Kidney (tissue), 14 donors: ENCODE data around the gene CYP19A1. TPM values are rescaled to one million over a fixed set of nuclear protein-coding genes. Genes with fewer than 3 reads are reported as not detected.

Experiments
- DNase-seq, 5 donors: peaks; one replicate each; pipeline ENCODE4 v3.0.0-alpha.2; 2013 to 2020
- FAIRE-seq: peaks from 2 replicates; lab custom pipeline; 2012; peaks lifted over from hg19 to GRCh38; lab: Jason Lieb, UNC
- H3K27ac ChIP-seq, 2 donors: one replicate each; pipeline ENCODE4 v1.7.0; 2013; ENCODE audit warnings: low read depth in 2 of 2, low read length in 2 of 2, inconsistent platforms in 1 of 2
- H3K27me3 ChIP-seq: one replicate; pipeline ENCODE4 v1.7.1; 2013; ENCODE audit warnings: low read length, inconsistent platforms; ENCODE audit not compliant: control insufficient read depth, insufficient read depth
- H3K36me3 ChIP-seq, 3 donors: one replicate each; pipeline versions ENCODE4 v1.7.0 to v1.7.1; 2013; ENCODE audit warnings: low read length in 3 of 3, control low read depth in 1 of 3, inconsistent platforms in 1 of 3; ENCODE audit not compliant: insufficient read depth in 3 of 3, control insufficient read depth in 2 of 3
- H3K4me1 ChIP-seq, 3 donors: one replicate each; pipeline versions ENCODE4 v1.7.0 to v1.7.1; 2013; ENCODE audit warnings: low read length in 3 of 3, inconsistent platforms in 1 of 3, low read depth in 1 of 3; ENCODE audit not compliant: control insufficient read depth in 2 of 3, insufficient read depth in 2 of 3
- H3K4me3 ChIP-seq, 3 donors: one replicate each; pipeline versions ENCODE4 v1.7.0 to v1.8.1; 2013; ENCODE audit warnings: low read length in 3 of 3, control low read depth in 1 of 3, inconsistent platforms in 1 of 3
- H3K9ac ChIP-seq, 3 donors: one replicate each; pipeline versions ENCODE4 v1.7.0 to v1.7.1; 2013; ENCODE audit warnings: low read length in 3 of 3, control low read depth in 1 of 3, inconsistent platforms in 1 of 3
- H3K9me3 ChIP-seq, 3 donors: one replicate each; pipeline versions ENCODE4 v1.7.0 to v1.7.1; 2013; ENCODE audit warnings: low read length in 3 of 3, control low read depth in 1 of 3, inconsistent platforms in 1 of 3; ENCODE audit not compliant: control insufficient read depth in 2 of 3, insufficient read depth in 1 of 3
- intact Hi-C: fragments of 100-400 bp; cut with DNase I; formaldehyde crosslinking; loops from one replicate; pipeline ENCODE4 v1.11.1; 2022
- polyA plus RNA-seq: library from polyadenylated mRNA; stranded (reverse); fragments of 350-450 nt; fragmentation: Illumina TruSeq; extraction: RNeasy Lipid Tissue Mini Kit (QIAGEN cat#74804); gene quantifications from one replicate; pipeline ENCODE4 v1.2.3, GENCODE V29; 2014; ENCODE audit warnings: low read depth, low replicate concordance; ENCODE audit not compliant: insufficient read depth
- total RNA-seq: library from RNA; stranded (reverse); fragmentation: NEBNext Ultra II Directional; extraction: Animal tissue kit (Norgen Biotek cat#: 25700); gene quantifications from one replicate; pipeline ENCODE4 v1.2.1, GENCODE V29; 2021
- TF ChIP-seq, protein P1 (sequence below): IDR thresholded peaks from 3 replicates; pipeline ENCODE4 v1.5.1; 2012; ENCODE audit warnings: mild to moderate bottlenecking, moderate library complexity, borderline replicate concordance; ENCODE audit not compliant: insufficient read depth; ENCODE audit errors: extremely low read depth
- donor health status: control.
- donor health status: control.
- donor health status: control.
- donor health status: control.
- donor health status: control.
- donor health status: DM: yes; HTN: yes; CAD: no.
- donor health status: Normal renal cell carcinoma (clear cell type).

The CYP19A1 gene
- total and polyA plus RNA-seq, 2 donors from 2014 or later: 0.50 TPM; not detected in 1

GRCh38 chr15:51227940-51228732, 110.3 kb downstream of the CYP19A1 start:
- Histone ChIP-seq H3K36me3 (no peaks in the 10 kb centered on the region), H3K4me1 (no peaks in the 10 kb centered on the region), H3K9me3 (no peaks in the 10 kb centered on the region), H3K9ac (no peak overlapping the region), H3K27ac (no peak overlapping the region), H3K4me3 (no peak overlapping the region), H3K27me3 (no peaks in the 10 kb centered on the region)
- FAIRE-seq (no peak), DNase-seq (no peak)
- intact Hi-C loops: no loop called here
- TF ChIP-seq, protein P1, sequence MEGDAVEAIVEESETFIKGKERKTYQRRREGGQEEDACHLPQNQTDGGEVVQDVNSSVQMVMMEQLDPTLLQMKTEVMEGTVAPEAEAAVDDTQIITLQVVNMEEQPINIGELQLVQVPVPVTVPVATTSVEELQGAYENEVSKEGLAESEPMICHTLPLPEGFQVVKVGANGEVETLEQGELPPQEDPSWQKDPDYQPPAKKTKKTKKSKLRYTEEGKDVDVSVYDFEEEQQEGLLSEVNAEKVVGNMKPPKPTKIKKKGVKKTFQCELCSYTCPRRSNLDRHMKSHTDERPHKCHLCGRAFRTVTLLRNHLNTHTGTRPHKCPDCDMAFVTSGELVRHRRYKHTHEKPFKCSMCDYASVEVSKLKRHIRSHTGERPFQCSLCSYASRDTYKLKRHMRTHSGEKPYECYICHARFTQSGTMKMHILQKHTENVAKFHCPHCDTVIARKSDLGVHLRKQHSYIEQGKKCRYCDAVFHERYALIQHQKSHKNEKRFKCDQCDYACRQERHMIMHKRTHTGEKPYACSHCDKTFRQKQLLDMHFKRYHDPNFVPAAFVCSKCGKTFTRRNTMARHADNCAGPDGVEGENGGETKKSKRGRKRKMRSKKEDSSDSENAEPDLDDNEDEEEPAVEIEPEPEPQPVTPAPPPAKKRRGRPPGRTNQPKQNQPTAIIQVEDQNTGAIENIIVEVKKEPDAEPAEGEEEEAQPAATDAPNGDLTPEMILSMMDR: no peak

GRCh38 chr15:51226576-51227210, 111.7 kb downstream of the CYP19A1 start:
- no peaks in the 10 kb centered on the region for H3K27me3 ChIP-seq
- no peaks in the 10 kb centered on the region for H3K4me1 ChIP-seq
- H3K4me3 ChIP-seq: no peak overlapping the region
- intact Hi-C loops: no loop called here
- no peak overlapping the region for H3K27ac ChIP-seq
- TF ChIP-seq, protein P1: no peak
- FAIRE-seq (no peak), DNase-seq (no peak)
- H3K36me3 ChIP-seq: no peaks in the 10 kb centered on the region
- H3K9me3 ChIP-seq: no peaks in the 10 kb centered on the region
- no peak overlapping the region for H3K9ac ChIP-seq

GRCh38 chr15:51224428-51224827, 114.0 kb downstream of the CYP19A1 start:
- FAIRE-seq (no peak), DNase-seq (no peak)
- H3K4me3 ChIP-seq: no peak overlapping the region
- H3K9ac ChIP-seq: no peak overlapping the region
- H3K27ac ChIP-seq: no peak overlapping the region
- TF ChIP-seq, protein P1: no peak
- no peaks in the 10 kb centered on the region for H3K9me3 ChIP-seq
- H3K36me3 ChIP-seq: no peaks in the 10 kb centered on the region
- no peaks in the 10 kb centered on the region for H3K4me1 ChIP-seq
- no peaks in the 10 kb centered on the region for H3K27me3 ChIP-seq
- intact Hi-C loops: no loop called here
